HG03060 (cell line): ENCODE data around the gene ASGR1.

Source experiments
- ATAC-seq: cut with Tn5 transposase; IDR thresholded peaks from one replicate; pipeline ENCODE4 v1.9.1; 2021; ENCODE audit warnings: low read depth, moderate number of reproducible peaks; ENCODE audit not compliant: unreplicated experiment

The ASGR1 gene

DNA sequence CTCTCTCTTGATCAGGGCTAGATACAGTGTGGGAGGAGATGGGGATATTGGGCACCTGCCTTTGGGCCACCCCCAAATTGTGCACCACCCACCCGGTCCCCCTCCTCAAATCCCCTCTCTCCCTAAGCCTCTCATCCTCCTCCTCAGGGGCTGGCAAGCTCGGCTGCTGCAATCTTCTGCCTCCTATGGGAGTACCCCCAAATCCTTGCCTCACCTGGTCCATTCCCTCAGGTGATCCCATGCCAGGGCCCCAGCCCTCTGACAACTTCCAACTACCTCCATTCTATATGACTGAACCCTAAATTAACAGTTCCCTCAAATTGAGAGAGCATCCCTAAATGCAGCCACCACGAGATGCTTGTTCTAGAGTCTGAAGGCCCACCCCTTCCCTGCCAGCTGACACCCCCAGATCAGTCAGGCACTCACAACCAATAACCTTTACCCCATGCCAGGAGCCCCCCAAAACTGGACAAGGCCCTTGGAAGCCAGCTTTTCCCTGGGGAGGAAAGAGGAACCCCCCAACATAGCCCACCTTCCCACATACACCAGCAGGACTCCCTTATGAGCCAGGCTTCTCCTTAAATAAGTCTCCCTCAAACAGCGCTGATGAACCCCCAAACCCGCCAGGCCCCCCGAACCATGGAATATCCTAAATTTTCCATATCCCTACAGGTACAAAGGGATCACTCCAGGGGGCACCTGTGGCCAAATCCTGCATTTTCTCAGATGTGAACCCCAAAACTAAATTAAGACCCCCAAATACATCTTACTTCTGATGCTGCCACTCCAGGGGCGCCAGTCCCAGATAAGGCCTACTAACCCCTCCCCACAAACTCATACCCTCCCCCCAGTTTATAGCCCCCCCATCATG lies 37.3 kb upstream of the ASGR1 start:
- ATAC-seq = no peak

DNA sequence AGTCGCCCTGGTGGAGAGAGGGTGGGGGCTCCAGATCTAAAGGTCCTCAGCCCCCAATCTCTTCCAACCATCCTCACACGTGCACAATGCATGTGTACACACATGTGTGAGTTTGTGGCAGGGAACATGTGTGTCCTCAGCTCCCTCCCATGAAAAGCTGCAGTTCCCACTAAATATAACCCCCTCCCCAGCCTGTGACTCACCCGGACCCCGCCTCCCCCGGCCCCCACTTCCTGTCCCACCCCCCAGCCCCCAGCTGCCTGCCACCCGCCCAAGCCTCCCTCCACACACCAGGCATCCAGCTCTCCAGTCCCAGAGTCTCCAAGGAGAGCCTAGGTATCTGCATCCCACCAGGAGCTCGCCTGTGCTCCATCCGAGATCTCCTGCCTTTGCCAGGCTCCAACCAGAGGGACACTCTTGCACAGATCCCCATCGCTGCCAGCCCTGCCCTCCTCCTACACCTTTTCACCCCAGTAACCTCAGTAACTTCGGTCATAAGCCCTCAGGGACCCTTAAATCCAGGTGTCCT lies 36.5 kb upstream of the ASGR1 start:
- no peak for ATAC-seq

DNA sequence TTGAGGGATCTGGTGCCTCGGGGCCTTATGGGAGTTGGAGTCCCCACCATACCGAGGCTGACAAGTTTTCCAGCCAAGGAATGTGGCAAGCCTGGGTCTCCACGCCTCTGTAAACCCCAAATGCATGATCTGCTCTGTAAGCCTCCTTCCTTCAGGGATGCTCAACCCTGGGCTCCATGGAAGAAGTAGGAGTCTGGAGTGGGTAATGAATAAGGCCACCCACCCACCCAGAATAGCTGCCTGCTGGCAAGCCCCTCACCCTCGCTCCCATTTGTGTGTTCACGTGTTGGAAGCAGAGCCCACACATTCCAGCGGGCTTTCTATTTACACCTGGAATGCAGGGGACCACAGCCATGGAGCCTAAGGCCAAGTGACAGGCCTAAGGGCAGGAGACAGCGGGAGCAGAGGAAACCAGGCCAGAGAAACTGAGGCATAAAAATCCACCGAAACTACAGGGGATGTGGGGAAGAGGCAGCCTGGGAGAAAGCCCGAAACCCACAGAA lies 36.0 kb upstream of the ASGR1 start:
- no peak for ATAC-seq

GRCh38 chr17:7214300-7215135 lies 35.3 kb upstream of the ASGR1 start:
- peak; percentile 59 for ATAC-seq

GRCh38 chr17:7213895-7214299 lies 34.7 kb upstream of the ASGR1 start:
- no peak for ATAC-seq

GRCh38 chr17:7211491-7212273 lies 32.5 kb upstream of the ASGR1 start:
- ATAC-seq = no peak

GRCh38 chr17:7208754-7209460 lies 29.7 kb upstream of the ASGR1 start:
- ATAC-seq = no peak

GRCh38 chr17:7208027-7208571 lies 28.9 kb upstream of the ASGR1 start:
- no peak for ATAC-seq

DNA sequence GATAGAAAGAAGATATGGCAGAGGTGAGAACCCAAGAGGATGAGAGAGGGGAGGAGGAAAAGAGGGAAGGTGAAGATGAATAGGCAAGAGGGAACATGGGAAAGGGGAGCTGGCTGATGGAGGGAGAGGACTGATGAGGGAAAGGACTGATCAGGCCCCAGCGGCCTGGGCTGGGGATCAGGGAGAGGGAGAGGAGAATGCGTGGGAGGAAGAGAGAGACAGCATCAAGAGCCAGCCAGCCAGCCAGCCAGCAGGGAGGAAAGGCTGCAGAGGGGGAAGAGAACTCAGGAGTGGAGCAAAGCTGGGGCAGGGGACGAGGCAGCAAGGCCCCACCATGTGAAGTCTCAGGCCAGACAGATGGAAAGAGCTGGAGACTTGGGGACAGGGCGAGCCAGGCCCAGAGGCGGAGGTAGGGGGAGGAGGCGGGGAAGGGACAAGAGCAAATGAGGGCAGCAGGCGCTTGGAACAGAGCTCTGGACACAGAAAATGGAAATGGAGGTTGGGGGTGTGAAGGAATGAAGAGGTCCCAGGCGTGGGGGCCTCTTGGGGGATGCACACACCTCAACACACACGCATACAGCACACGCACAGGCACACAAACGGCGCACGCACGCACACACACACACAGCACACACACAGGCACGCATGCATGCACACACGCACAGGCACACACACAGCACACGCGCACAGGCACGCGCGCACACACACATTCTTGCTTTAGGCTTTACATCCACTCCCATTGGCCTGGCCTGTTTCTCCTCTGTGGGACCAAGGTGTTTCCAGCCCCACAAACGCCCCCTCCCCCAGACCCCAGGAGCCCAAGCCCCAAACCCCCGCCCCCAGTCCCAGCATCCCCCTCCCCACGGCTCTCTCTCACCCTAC lies 28.2 kb upstream of the ASGR1 start:
- no peak for ATAC-seq

GRCh38 chr17:7205561-7205960 lies 26.4 kb upstream of the ASGR1 start:
- ATAC-seq = no peak

DNA sequence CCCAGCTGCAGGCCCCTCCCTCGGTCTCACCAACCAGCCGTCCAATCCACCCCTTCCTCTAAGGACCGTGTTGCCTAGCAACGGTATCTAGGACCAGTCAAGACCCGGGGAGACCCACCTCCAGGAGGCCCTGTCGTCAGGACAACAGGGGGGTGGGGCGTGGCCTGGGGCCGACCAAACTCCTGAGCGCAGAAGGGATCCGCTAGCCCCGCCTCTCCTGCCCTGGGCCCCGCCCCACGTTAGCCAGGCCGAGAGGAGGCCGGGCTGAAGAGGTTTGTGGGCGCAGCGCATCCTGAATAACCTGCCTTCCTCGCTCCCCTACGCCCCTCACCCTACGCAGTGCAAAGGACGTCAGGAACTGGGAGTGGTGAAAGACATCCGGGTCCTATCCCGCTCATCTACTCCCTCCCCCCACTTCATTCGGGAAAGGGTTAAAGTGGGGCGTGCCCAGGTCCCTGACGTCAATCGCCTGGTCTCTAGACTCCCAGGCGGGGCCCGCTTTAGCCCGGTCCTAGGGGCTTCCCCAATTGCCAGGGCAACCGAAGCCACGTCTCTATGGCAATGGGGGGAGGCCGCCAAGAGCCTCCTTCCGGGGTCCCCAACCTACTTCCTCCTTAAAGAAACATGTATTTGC lies 25.8 kb upstream of the ASGR1 start:
- no peak for ATAC-seq

DNA sequence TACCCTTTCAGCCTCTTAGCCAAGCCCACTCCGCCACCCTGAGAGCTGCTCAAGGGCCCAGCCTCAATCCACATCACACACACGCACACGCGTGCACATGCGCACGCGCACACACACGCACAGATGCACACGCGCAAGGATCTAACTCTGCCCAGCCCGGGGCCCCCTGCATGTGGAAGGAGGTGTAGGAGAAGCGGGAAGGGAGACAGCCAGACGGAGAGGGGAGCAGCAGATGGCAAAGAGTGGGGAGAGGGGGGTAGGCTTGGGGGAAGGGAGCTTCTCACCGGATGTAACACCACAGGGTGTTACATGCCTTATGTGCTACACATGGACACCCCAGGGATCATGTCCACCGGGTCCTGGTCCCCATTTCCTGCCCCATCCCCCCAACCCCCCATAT lies 25.2 kb upstream of the ASGR1 start:
- no peak for ATAC-seq

DNA sequence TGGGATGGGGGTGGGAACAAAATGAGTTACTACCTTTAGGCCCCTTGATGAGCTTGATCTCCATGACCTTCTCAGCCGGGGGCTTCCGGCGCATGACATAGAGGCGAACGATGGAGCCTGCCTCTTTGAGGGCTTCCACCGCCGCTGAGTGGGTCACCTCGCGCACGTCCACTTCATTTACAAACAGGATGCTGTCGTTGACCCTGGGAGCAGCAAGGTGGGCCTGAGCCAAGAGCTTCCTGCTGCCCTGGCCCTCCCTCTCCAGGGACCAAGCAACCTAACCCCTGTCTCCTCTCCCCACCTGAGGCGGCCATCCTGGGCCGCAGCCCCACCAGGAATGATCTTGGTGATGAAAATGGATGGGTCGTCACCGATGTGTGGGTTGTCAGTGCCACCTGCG lies 24.2 kb upstream of the ASGR1 start:
- no peak for ATAC-seq

DNA sequence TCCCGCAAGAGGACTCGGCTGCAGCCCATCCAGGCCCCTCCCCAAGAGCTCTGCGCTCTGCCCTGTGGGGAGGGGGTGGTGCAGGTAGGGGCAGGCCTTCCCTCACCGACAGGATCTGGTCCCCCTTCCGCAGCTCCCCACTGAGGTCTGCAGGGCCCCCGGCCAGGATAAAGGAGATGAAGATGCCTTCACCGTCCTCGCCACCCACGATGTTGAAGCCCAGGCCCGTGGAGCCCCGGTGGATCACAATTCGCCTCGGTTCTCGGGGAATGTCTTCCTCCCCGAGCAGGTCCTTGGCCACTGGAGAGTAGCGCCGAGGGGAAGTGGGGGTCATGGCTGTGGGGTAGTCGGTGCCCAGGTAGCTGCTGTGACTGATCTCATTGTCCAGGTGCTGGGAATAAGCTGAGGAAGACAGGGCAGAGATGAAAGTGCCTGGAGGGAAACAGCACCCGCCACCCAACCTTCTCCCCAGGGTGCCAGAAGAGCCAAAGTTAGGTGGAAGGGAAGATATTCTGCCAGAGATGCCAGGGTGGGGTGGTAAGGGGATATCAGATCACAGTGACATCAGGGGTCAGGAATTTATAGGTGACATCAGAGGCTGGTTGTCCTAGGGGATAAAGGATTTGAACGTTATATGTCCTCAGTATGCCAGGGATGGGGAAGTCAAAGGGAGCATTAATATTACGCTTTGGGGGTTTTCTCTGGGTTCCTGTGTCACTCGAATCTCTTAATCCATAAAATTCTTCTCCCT lies 17.7 kb upstream of the ASGR1 start:
- ATAC-seq = no peak

GRCh38 chr17:7195971-7196370 lies 16.8 kb upstream of the ASGR1 start:
- no peak for ATAC-seq

DNA sequence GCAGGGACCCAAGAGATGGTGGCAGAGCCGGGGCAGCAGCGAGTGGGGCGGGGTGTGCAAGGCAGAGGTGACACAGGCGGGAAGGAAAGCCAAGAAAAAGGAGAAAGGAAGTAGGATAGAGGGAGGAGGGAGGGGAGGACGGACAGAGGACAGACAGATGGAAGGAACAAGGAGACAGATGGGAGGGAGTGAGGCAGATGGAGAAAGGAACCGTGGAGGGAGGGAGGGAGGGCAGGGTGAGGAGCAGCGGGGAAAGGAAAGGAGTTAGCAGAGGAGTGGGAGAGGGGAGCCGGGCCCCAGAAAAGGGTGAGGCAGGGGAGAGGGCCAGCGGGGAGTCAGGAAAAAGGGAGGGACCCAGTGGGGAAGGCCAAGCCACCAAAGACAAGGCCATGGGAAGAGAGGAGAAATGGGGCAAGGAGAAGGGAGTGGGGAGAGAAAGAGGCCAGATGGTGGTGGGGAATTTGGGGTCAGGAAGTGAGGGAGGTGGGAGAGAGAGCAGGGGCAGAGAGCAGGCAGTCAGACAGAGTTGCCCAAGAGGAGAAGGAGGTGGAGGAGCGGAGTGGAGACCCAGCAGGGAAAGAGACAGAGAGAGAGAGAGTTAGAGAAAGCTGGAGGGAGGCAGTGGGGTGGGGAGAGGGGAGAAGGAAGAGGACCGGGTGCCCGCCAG lies 13.2 kb upstream of the ASGR1 start:
- no peak for ATAC-seq
